ENCODE results near the gene UCN. TPM values are rescaled to one million over a fixed set of nuclear protein-coding genes. Genes with fewer than 3 reads are reported as not detected.
"Not testable (repeated sequence)": the region's sequence is repeated elsewhere in the genome, so short reads cannot be mapped to it uniquely, and the experiment has no call there.

The UCN gene
- total RNA-seq, 4 donors from 2014 or later = 0.82 to 10.8 (median 2.2) TPM; not detected in 1

GRCh38 chr2:27323596-27324285 lies 15.5 kb upstream of the UCN start:
- WGBS, 2 donors (ENCODE audit: low coverage in 1 of 2) = 13 to 16% methylated on average over 4 to 5 of the region's 5 CpGs
- Histone ChIP-seq H3K27me3 (no peaks in the 10 kb centered on the region), H3K27ac (peak overlapping the region; percentile 90 to 94 (median 92)), H3K36me3 (peaks cover 0 to 23% (median 9%) of the 10 kb centered on the region in 4 donors), H3K4me1 (peaks cover 7 to 22% (median 18%) of the 10 kb centered on the region in 4 donors), H3K4me3 (peak overlapping the region; percentile 71 to 76 (median 73)), H3K9me3 (no peaks in the 10 kb centered on the region)
- TF ChIP-seq EP300 (IDR thresholded peaks at IDR 0.05; ENCODE audit: low read depth) = no peak
- no peak for TF ChIP-seq POLR2A (IDR thresholded peaks at IDR 0.05)
- TF ChIP-seq CTCF (IDR thresholded peaks at IDR 0.05) = no peak
- no peak for TF ChIP-seq POLR2AphosphoS5 (IDR thresholded peaks at IDR 0.05)
- intact Hi-C loops (cut with DNase I; ENCODE audit: low total_unique reads) = no loop called here
- in situ Hi-C loops (cut with MboI; ENCODE audit: low pct_ligation_motif_present in 1 of 4, low pct_unique_long_range_greater_than_20kb in 1 of 4, low sequenced_read_pairs in 3 of 4) = no loop called here
- DNase-seq = no peak

GRCh38 chr2:27322766-27323595 lies 14.7 kb upstream of the UCN start, which contains the start of gene MPV17:
Gene MPV17, minus strand, starts transcription at chr2:27323097. Its CDS starts 580 bp downstream, at chr2:27322517.
- 0% methylated on average over 3 to 28 of the region's 39 CpGs for WGBS, 2 donors (ENCODE audit: low coverage in 1 of 2)

GRCh38 chr2:27322301-27322765 lies 14.1 kb upstream of the UCN start:
- Histone ChIP-seq H3K27ac (peak overlapping the region; percentile 90 to 94 (median 92)), H3K4me3 (peak overlapping the region; percentile 71 to 76 (median 73)), H3K4me1 (peaks cover 7 to 22% (median 18%) of the 10 kb centered on the region in 4 donors), H3K27me3 (no peaks in the 10 kb centered on the region), H3K9me3 (no peaks in the 10 kb centered on the region), H3K36me3 (peaks cover 0 to 11% (median 2%) of the 10 kb centered on the region in 4 donors)
- TF ChIP-seq POLR2AphosphoS5 (IDR thresholded peaks at IDR 0.05) = no peak
- no peak for TF ChIP-seq POLR2A (IDR thresholded peaks at IDR 0.05)
- TF ChIP-seq EP300 (IDR thresholded peaks at IDR 0.05; ENCODE audit: low read depth) = no peak
- TF ChIP-seq CTCF (IDR thresholded peaks at IDR 0.05) = no peak
- intact Hi-C loops (cut with DNase I; ENCODE audit: low total_unique reads) (no loop called here), in situ Hi-C loops (cut with MboI; ENCODE audit: low pct_ligation_motif_present in 1 of 4, low pct_unique_long_range_greater_than_20kb in 1 of 4, low sequenced_read_pairs in 3 of 4) (no loop called here)
- DNase-seq = peak; percentile 18
- 4% methylated on average over 10 of the region's 10 CpGs; no CpG with 5 or more reads in 1 of the 2 donors for WGBS, 2 donors (ENCODE audit: low coverage in 1 of 2)

More at GRCh38 chr2:27322766-27323595, 14.7 kb upstream of the UCN start, which contains the start of gene MPV17:
- intact Hi-C loops (cut with DNase I; ENCODE audit: low total_unique reads) = no loop called here
- Histone ChIP-seq H3K36me3 (peaks cover 0 to 16% (median 5%) of the 10 kb centered on the region in 4 donors), H3K9me3 (no peaks in the 10 kb centered on the region), H3K27me3 (no peaks in the 10 kb centered on the region), H3K4me3 (peak within 1 kb of the TSS; percentile 71 to 76 (median 73)), H3K4me1 (peaks cover 7 to 22% (median 18%) of the 10 kb centered on the region in 4 donors), H3K27ac (peak within 1 kb of the TSS; percentile 90 to 94 (median 92))
- in situ Hi-C loops (cut with MboI; ENCODE audit: low pct_ligation_motif_present in 1 of 4, low pct_unique_long_range_greater_than_20kb in 1 of 4, low sequenced_read_pairs in 3 of 4) = no loop called here
- peak; percentile 94 for DNase-seq
- TF ChIP-seq POLR2AphosphoS5 (IDR thresholded peaks at IDR 0.05) (peak; percentile 79 to 93 (median 93)), EP300 (IDR thresholded peaks at IDR 0.05; ENCODE audit: low read depth) (no peak), POLR2A (IDR thresholded peaks at IDR 0.05) (peak; percentile 84)

GRCh38 chr2:27320958-27321543 lies 12.8 kb upstream of the UCN start:
- Histone ChIP-seq H3K27ac (no peak overlapping the region), H3K4me1 (peaks cover 7 to 22% (median 18%) of the 10 kb centered on the region in 4 donors), H3K4me3 (no peak overlapping the region), H3K27me3 (no peaks in the 10 kb centered on the region), H3K9me3 (no peaks in the 10 kb centered on the region), H3K36me3 (peaks cover 0 to 2% (median 0%) of the 10 kb centered on the region in 4 donors)
- 59 to 80% methylated on average over 2 to 8 of the region's 8 CpGs for WGBS, 2 donors (ENCODE audit: low coverage in 1 of 2)
- intact Hi-C loops (cut with DNase I; ENCODE audit: low total_unique reads) = no loop called here
- peak; percentile 57 for DNase-seq
- TF ChIP-seq EP300 (IDR thresholded peaks at IDR 0.05; ENCODE audit: low read depth) = no peak
- TF ChIP-seq POLR2AphosphoS5 (IDR thresholded peaks at IDR 0.05) = peak in 2 of 3 donors; percentile 30 to 51
- TF ChIP-seq CTCF (IDR thresholded peaks at IDR 0.05) = peak; percentile 12 to 49 (median 28)
- no peak for TF ChIP-seq POLR2A (IDR thresholded peaks at IDR 0.05)
- in situ Hi-C loops (cut with MboI; ENCODE audit: low pct_ligation_motif_present in 1 of 4, low pct_unique_long_range_greater_than_20kb in 1 of 4, low sequenced_read_pairs in 3 of 4) = no loop called here

- DNase-seq; H3K27me3 ChIP-seq; H3K9me3 ChIP-seq; in situ Hi-C loops (cut with MboI; ENCODE audit: low pct_ligation_motif_present in 1 of 4, low pct_unique_long_range_greater_than_20kb in 1 of 4, low sequenced_read_pairs in 3 of 4); intact Hi-C loops (cut with DNase I; ENCODE audit: low total_unique reads); H3K27ac ChIP-seq; H3K36me3 ChIP-seq; H3K4me3 ChIP-seq: not testable (repeated sequence)
- 93 to 97% methylated on average over 6 to 15 of the region's 15 CpGs for WGBS, 2 donors (ENCODE audit: low coverage in 1 of 2)
- H3K4me1 ChIP-seq = peaks cover 7 to 22% (median 18%) of the 10 kb centered on the region in 4 donors
These were observed 11.6 kb upstream of the UCN start for GRCh38 chr2:27319839-27320238.
